ENCODE data around the gene PTCD2.
"Not testable (repeated sequence)": the region's sequence is repeated elsewhere in the genome, so short reads cannot be mapped to it uniquely, and the experiment has no call there.

Gene PTCD2

DNA sequence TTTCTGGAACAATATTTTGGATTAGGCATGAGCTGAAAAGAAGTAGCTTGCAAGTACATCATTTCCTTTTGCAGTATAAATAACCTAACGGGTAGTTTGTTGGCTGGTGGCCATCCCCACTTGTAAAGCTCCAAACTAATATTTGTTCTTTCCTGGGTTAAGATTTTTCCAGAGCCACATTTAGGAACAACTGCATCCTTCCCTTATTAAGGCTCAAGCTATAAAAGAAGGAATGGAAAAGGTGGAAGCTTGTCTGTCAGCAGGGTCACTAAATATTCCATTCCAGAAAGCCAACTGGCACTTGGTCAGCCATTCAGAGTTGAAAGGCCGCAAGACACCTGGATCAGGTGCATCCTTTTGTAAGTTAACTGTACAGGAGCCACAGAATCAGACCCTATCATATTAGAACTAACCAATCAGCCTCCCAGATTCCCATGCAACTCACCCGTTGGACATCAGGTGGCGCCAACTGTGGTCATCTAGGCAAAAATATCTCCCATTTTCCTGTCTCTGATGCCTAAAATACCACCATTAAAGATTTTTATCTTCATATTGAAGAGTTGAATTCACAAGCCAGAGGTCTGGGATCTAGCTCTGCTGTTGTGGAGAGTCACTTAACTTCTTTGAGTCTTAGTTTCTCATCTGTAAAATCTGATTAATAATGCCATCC is 82.9 kb downstream of the PTCD2 start:
- DNase-seq (ENCODE audit: low read depth), result no peak
- TF ChIP-seq, protein P1, sequence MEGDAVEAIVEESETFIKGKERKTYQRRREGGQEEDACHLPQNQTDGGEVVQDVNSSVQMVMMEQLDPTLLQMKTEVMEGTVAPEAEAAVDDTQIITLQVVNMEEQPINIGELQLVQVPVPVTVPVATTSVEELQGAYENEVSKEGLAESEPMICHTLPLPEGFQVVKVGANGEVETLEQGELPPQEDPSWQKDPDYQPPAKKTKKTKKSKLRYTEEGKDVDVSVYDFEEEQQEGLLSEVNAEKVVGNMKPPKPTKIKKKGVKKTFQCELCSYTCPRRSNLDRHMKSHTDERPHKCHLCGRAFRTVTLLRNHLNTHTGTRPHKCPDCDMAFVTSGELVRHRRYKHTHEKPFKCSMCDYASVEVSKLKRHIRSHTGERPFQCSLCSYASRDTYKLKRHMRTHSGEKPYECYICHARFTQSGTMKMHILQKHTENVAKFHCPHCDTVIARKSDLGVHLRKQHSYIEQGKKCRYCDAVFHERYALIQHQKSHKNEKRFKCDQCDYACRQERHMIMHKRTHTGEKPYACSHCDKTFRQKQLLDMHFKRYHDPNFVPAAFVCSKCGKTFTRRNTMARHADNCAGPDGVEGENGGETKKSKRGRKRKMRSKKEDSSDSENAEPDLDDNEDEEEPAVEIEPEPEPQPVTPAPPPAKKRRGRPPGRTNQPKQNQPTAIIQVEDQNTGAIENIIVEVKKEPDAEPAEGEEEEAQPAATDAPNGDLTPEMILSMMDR (conservative IDR thresholded peaks at IDR 0.05; ENCODE audit: low read depth, low read length), result peak; percentile 43
- H3K4me3 ChIP-seq (ENCODE audit: low read length), result no peak overlapping the region

DNA sequence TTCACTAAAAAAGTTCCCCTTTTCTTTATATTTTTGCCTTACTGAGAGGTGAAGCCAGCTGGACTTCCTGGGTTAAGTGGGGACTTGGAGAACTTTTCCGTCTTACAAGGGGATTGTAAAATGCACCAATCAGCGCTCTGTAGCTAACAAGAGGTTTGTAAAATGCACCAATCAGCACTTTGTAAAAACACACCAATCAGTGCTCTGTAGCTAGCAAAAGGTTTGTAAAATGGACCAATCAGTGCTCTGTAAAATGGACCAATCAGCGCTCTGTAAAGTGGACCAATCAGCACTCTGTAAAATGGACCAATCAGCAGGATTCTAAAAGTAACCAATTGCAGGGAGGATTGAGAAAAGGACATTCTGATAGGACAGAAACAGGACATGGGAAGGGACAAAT is 84.6 kb downstream of the PTCD2 start:
- H3K4me3 ChIP-seq (ENCODE audit: low read length); DNase-seq (ENCODE audit: low read depth): not testable (repeated sequence)

- TF ChIP-seq, protein P1 (conservative IDR thresholded peaks at IDR 0.05; ENCODE audit: low read depth, low read length), result no peak
- no peak for DNase-seq (ENCODE audit: low read depth)
- H3K4me3 ChIP-seq (ENCODE audit: low read length), result no peak overlapping the region
Measured at GRCh38 chr5:72407078-72407477, 86.9 kb downstream of the PTCD2 start.

DNA sequence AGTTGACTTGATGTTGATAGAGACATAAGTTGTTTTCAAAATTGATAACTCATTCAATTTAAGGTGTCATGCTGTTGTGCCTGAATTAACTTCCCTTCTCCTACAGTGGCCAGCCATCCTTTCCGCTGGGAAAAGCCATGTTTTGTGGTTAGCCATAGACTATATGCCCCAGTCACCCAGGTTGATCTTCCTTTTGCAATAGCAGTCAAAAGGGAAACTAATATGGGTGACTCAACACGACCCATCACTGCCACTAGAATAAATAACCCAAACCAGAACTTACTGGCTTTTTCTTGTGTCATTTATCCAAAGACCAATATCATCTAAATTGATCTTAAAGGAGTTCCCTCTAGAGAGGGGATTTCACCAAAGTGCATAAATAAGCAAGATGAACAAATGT is 87.4 kb downstream of the PTCD2 start:
- TF ChIP-seq, protein P1 (conservative IDR thresholded peaks at IDR 0.05; ENCODE audit: low read depth, low read length), result no peak
- no peak for DNase-seq (ENCODE audit: low read depth)
- H3K4me3 ChIP-seq (ENCODE audit: low read length), result no peak overlapping the region

GRCh38 chr5:72408127-72408526 is 88.0 kb downstream of the PTCD2 start:
- no peak for DNase-seq (ENCODE audit: low read depth)
- TF ChIP-seq, protein P1 (conservative IDR thresholded peaks at IDR 0.05; ENCODE audit: low read depth, low read length), result no peak
- H3K4me3 ChIP-seq (ENCODE audit: low read length), result no peak overlapping the region

DNA sequence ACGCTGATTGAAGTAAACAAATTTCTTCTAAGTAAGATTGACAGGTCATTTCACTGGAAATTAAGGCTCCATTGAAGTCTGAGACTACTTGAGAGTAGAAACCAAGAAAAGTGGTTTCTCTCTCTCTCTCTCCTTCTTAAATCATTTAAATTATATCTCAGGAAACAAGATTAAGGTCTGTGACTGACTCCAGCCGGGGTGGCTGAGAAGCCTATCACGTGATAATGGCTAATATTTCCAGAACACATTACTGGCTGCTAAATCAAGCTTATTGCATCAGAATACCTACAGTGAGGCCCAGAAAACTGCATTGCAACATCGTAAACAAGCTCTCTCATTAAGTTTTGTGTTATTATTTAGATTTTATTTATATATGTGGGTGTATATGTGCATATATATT is 88.4 kb downstream of the PTCD2 start:
- TF ChIP-seq, protein P1 (conservative IDR thresholded peaks at IDR 0.05; ENCODE audit: low read depth, low read length), result no peak
- H3K4me3 ChIP-seq (ENCODE audit: low read length), result no peak overlapping the region
- peak; percentile 51 for DNase-seq (ENCODE audit: low read depth)

GRCh38 chr5:72410688-72411295 is 90.6 kb downstream of the PTCD2 start:
- TF ChIP-seq, protein P1 (conservative IDR thresholded peaks at IDR 0.05; ENCODE audit: low read depth, low read length), result no peak
- DNase-seq (ENCODE audit: low read depth), result no peak
- H3K4me3 ChIP-seq (ENCODE audit: low read length), result no peak overlapping the region

Measured in retinal pigment epithelial cell (primary cell).